ENCODE data around the gene WFIKKN1. TPM values are rescaled to one million over a fixed set of nuclear protein-coding genes. Genes with fewer than 3 reads are reported as not detected.
A peak's percentile ranks its signal among the peaks of the same experiment; 100 is the strongest.

WFIKKN1 gene
- total RNA-seq, 1 experiment from 2014 or later: not detected

GRCh38 chr16:666572-666971, 35.8 kb downstream of the WFIKKN1 start:
- H3K36me3 ChIP-seq (ENCODE audit: insufficient read depth, low read length): peaks cover 10% of the 10 kb centered on the region
- no peak overlapping the region for H3K4me3 ChIP-seq (ENCODE audit: low read length)
- DNase-seq: no peak
- no peaks in the 10 kb centered on the region for H3K9me2 ChIP-seq (replicated peaks; ENCODE audit: insufficient read depth, low read length)
- H3K9me3 ChIP-seq (ENCODE audit: low read length): no peaks in the 10 kb centered on the region
- H3K27ac ChIP-seq (ENCODE audit: low read length): no peak overlapping the region
- H3K27me3 ChIP-seq (ENCODE audit: low read length): no peaks in the 10 kb centered on the region
- H4K20me1 ChIP-seq (ENCODE audit: insufficient read depth, low read depth, low read length): peaks cover 15% of the 10 kb centered on the region
- no peak overlapping the region for H2AFZ ChIP-seq (ENCODE audit: low read length)
- peaks cover 8% of the 10 kb centered on the region for H3K4me1 ChIP-seq (ENCODE audit: low read length)
- no peak overlapping the region for H3K9ac ChIP-seq (ENCODE audit: low read length)
- no peak overlapping the region for H3K4me2 ChIP-seq (ENCODE audit: low read depth, low read length, poor library complexity, severe bottlenecking)
- peaks cover 27% of the 10 kb centered on the region for H3K79me2 ChIP-seq (ENCODE audit: low read length)

GRCh38 chr16:667113-667779, 36.5 kb downstream of the WFIKKN1 start:
- Histone ChIP-seq H3K27ac (ENCODE audit: low read length) (no peak overlapping the region), H3K27me3 (ENCODE audit: low read length) (no peaks in the 10 kb centered on the region)

GRCh38 chr16:667780-668518, 37.2 kb downstream of the WFIKKN1 start, which contains the start of gene RHOT2:
Gene RHOT2, plus strand, starts transcription at chr16:668132. Its CDS starts 68 bp downstream, at chr16:668200.
- peak; percentile 98 for DNase-seq
- Histone ChIP-seq H3K4me3 (ENCODE audit: low read length) (peak within 1 kb of the TSS; percentile 97), H4K20me1 (ENCODE audit: insufficient read depth, low read depth, low read length) (peaks cover 15% of the 10 kb centered on the region), H2AFZ (ENCODE audit: low read length) (no peak within 1 kb of the TSS), H3K27ac (ENCODE audit: low read length) (peak within 1 kb of the TSS; percentile 71), H3K4me1 (ENCODE audit: low read length) (peaks cover 8% of the 10 kb centered on the region), H3K27me3 (ENCODE audit: low read length) (no peaks in the 10 kb centered on the region), H3K4me2 (ENCODE audit: low read depth, low read length, poor library complexity, severe bottlenecking) (peak within 1 kb of the TSS; percentile 87), H3K79me2 (ENCODE audit: low read length) (peaks cover 24% of the 10 kb centered on the region), H3K9me3 (ENCODE audit: low read length) (no peaks in the 10 kb centered on the region), H3K36me3 (ENCODE audit: insufficient read depth, low read length) (peaks cover 10% of the 10 kb centered on the region), H3K9me2 (replicated peaks; ENCODE audit: insufficient read depth, low read length) (no peaks in the 10 kb centered on the region), H3K9ac (ENCODE audit: low read length) (peak within 1 kb of the TSS; percentile 100)

More at GRCh38 chr16:667113-667779, 36.5 kb downstream of the WFIKKN1 start:
- Histone ChIP-seq H3K4me3 (ENCODE audit: low read length) (peak overlapping the region; percentile 97), H3K79me2 (ENCODE audit: low read length) (peaks cover 24% of the 10 kb centered on the region), H3K9me2 (replicated peaks; ENCODE audit: insufficient read depth, low read length) (no peaks in the 10 kb centered on the region), H3K4me1 (ENCODE audit: low read length) (peaks cover 8% of the 10 kb centered on the region), H3K9ac (ENCODE audit: low read length) (peak overlapping the region; percentile 100), H2AFZ (ENCODE audit: low read length) (no peak overlapping the region), H4K20me1 (ENCODE audit: insufficient read depth, low read depth, low read length) (peaks cover 15% of the 10 kb centered on the region), H3K4me2 (ENCODE audit: low read depth, low read length, poor library complexity, severe bottlenecking) (peak overlapping the region; percentile 87), H3K9me3 (ENCODE audit: low read length) (no peaks in the 10 kb centered on the region), H3K36me3 (ENCODE audit: insufficient read depth, low read length) (peaks cover 10% of the 10 kb centered on the region)
- DNase-seq: no peak

- H3K4me3 ChIP-seq (ENCODE audit: low read length): peak overlapping the region; percentile 97
- peak; percentile 59 for DNase-seq
- peak overlapping the region; percentile 100 for H3K9ac ChIP-seq (ENCODE audit: low read length)
- H2AFZ ChIP-seq (ENCODE audit: low read length): no peak overlapping the region
- H3K4me2 ChIP-seq (ENCODE audit: low read depth, low read length, poor library complexity, severe bottlenecking): peak overlapping the region; percentile 87
- H3K9me3 ChIP-seq (ENCODE audit: low read length): no peaks in the 10 kb centered on the region
- H3K36me3 ChIP-seq (ENCODE audit: insufficient read depth, low read length): peaks cover 10% of the 10 kb centered on the region
- peaks cover 8% of the 10 kb centered on the region for H3K4me1 ChIP-seq (ENCODE audit: low read length)
- peaks cover 24% of the 10 kb centered on the region for H3K79me2 ChIP-seq (ENCODE audit: low read length)
- H3K27me3 ChIP-seq (ENCODE audit: low read length): no peaks in the 10 kb centered on the region
- H4K20me1 ChIP-seq (ENCODE audit: insufficient read depth, low read depth, low read length): peaks cover 15% of the 10 kb centered on the region
- H3K9me2 ChIP-seq (replicated peaks; ENCODE audit: insufficient read depth, low read length): no peaks in the 10 kb centered on the region
- peak overlapping the region; percentile 71 for H3K27ac ChIP-seq (ENCODE audit: low read length)
Observed at GRCh38 chr16:668519-669171, 37.9 kb downstream of the WFIKKN1 start.

GRCh38 chr16:669666-670065, 38.9 kb downstream of the WFIKKN1 start:
- no peaks in the 10 kb centered on the region for H3K27me3 ChIP-seq (ENCODE audit: low read length)
- H4K20me1 ChIP-seq (ENCODE audit: insufficient read depth, low read depth, low read length): peaks cover 15% of the 10 kb centered on the region
- H3K4me2 ChIP-seq (ENCODE audit: low read depth, low read length, poor library complexity, severe bottlenecking): peak overlapping the region; percentile 87
- H3K27ac ChIP-seq (ENCODE audit: low read length): no peak overlapping the region
- H3K4me3 ChIP-seq (ENCODE audit: low read length): peak overlapping the region; percentile 97
- peak overlapping the region; percentile 100 for H3K9ac ChIP-seq (ENCODE audit: low read length)
- no peak overlapping the region for H2AFZ ChIP-seq (ENCODE audit: low read length)
- H3K9me2 ChIP-seq (replicated peaks; ENCODE audit: insufficient read depth, low read length): no peaks in the 10 kb centered on the region
- peaks cover 10% of the 10 kb centered on the region for H3K36me3 ChIP-seq (ENCODE audit: insufficient read depth, low read length)
- no peaks in the 10 kb centered on the region for H3K9me3 ChIP-seq (ENCODE audit: low read length)
- H3K79me2 ChIP-seq (ENCODE audit: low read length): peaks cover 24% of the 10 kb centered on the region
- DNase-seq: no peak
- peaks cover 8% of the 10 kb centered on the region for H3K4me1 ChIP-seq (ENCODE audit: low read length)

GRCh38 chr16:670485-671352, 39.9 kb downstream of the WFIKKN1 start:
- Histone ChIP-seq H3K27ac (ENCODE audit: low read length) (no peak overlapping the region), H3K27me3 (ENCODE audit: low read length) (no peaks in the 10 kb centered on the region), H4K20me1 (ENCODE audit: insufficient read depth, low read depth, low read length) (peaks cover 20% of the 10 kb centered on the region), H3K9me3 (ENCODE audit: low read length) (no peaks in the 10 kb centered on the region), H3K4me1 (ENCODE audit: low read length) (peaks cover 8% of the 10 kb centered on the region), H3K9me2 (replicated peaks; ENCODE audit: insufficient read depth, low read length) (no peaks in the 10 kb centered on the region), H3K79me2 (ENCODE audit: low read length) (peaks cover 24% of the 10 kb centered on the region), H3K36me3 (ENCODE audit: insufficient read depth, low read length) (peaks cover 10% of the 10 kb centered on the region), H3K4me2 (ENCODE audit: low read depth, low read length, poor library complexity, severe bottlenecking) (no peak overlapping the region), H3K4me3 (ENCODE audit: low read length) (no peak overlapping the region), H2AFZ (ENCODE audit: low read length) (no peak overlapping the region), H3K9ac (ENCODE audit: low read length) (no peak overlapping the region)
- no peak for DNase-seq

- no peak for DNase-seq
- peaks cover 24% of the 10 kb centered on the region for H3K79me2 ChIP-seq (ENCODE audit: low read length)
- no peak overlapping the region for H3K4me3 ChIP-seq (ENCODE audit: low read length)
- no peak overlapping the region for H3K9ac ChIP-seq (ENCODE audit: low read length)
- no peaks in the 10 kb centered on the region for H3K9me3 ChIP-seq (ENCODE audit: low read length)
- H3K36me3 ChIP-seq (ENCODE audit: insufficient read depth, low read length): peaks cover 10% of the 10 kb centered on the region
- peaks cover 20% of the 10 kb centered on the region for H4K20me1 ChIP-seq (ENCODE audit: insufficient read depth, low read depth, low read length)
- peaks cover 8% of the 10 kb centered on the region for H3K4me1 ChIP-seq (ENCODE audit: low read length)
- no peak overlapping the region for H3K4me2 ChIP-seq (ENCODE audit: low read depth, low read length, poor library complexity, severe bottlenecking)
- H3K9me2 ChIP-seq (replicated peaks; ENCODE audit: insufficient read depth, low read length): no peaks in the 10 kb centered on the region
- H2AFZ ChIP-seq (ENCODE audit: low read length): no peak overlapping the region
- no peaks in the 10 kb centered on the region for H3K27me3 ChIP-seq (ENCODE audit: low read length)
- H3K27ac ChIP-seq (ENCODE audit: low read length): no peak overlapping the region
Observed at GRCh38 chr16:671353-672131, 40.8 kb downstream of the WFIKKN1 start.

Data from Karpas-422 (cell line).